ENCODE results near the gene HABP2. TPM values are rescaled to one million over a fixed set of nuclear protein-coding genes. Genes with fewer than 3 reads are reported as not detected.

The HABP2 gene
- total RNA-seq, 4 donors from 2014 or later = 0.72 TPM; not detected in 3

DNA sequence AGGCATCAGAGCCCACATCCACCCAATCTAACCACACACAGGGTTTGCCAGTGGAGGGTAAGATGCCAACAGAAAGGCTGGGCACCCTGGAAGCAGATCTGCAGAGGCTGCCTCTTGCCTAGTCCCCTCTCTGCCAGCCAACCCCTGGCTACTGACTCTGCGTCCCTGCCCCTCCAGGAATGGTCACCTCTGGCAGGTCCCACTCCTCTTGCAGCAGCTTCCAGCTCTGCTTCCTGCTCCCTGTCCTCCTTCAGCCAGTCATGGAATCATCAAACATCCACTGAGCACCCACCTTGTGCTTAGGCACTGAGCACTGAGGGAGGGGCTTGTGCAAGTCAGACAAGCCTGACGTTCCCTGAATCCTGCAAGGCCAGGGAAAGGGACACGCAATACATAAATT, 20.1 kb upstream of the HABP2 start:
- DNase-seq (ENCODE audit: low spot score in 2 of 2) = peak in 1 of 2 donors; percentile 57
- Histone ChIP-seq H3K4me3 (no peak overlapping the region), H3K36me3 (no peaks in the 10 kb centered on the region), H3K9me3 (no peaks in the 10 kb centered on the region), H3K27me3 (no peaks in the 10 kb centered on the region), H3K4me1 (no peaks in the 10 kb centered on the region), H3K27ac (no peak overlapping the region)
- no peak for TF ChIP-seq POLR2A (IDR thresholded peaks at IDR 0.05)
- TF ChIP-seq, protein P1, sequence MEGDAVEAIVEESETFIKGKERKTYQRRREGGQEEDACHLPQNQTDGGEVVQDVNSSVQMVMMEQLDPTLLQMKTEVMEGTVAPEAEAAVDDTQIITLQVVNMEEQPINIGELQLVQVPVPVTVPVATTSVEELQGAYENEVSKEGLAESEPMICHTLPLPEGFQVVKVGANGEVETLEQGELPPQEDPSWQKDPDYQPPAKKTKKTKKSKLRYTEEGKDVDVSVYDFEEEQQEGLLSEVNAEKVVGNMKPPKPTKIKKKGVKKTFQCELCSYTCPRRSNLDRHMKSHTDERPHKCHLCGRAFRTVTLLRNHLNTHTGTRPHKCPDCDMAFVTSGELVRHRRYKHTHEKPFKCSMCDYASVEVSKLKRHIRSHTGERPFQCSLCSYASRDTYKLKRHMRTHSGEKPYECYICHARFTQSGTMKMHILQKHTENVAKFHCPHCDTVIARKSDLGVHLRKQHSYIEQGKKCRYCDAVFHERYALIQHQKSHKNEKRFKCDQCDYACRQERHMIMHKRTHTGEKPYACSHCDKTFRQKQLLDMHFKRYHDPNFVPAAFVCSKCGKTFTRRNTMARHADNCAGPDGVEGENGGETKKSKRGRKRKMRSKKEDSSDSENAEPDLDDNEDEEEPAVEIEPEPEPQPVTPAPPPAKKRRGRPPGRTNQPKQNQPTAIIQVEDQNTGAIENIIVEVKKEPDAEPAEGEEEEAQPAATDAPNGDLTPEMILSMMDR (IDR thresholded peaks at IDR 0.05) = no peak
- TF ChIP-seq EP300 (IDR thresholded peaks at IDR 0.05) = no peak
- no peak for TF ChIP-seq POLR2AphosphoS5 (IDR thresholded peaks at IDR 0.05)
- 86% methylated on average over 3 of the region's 3 CpGs for WGBS

DNA sequence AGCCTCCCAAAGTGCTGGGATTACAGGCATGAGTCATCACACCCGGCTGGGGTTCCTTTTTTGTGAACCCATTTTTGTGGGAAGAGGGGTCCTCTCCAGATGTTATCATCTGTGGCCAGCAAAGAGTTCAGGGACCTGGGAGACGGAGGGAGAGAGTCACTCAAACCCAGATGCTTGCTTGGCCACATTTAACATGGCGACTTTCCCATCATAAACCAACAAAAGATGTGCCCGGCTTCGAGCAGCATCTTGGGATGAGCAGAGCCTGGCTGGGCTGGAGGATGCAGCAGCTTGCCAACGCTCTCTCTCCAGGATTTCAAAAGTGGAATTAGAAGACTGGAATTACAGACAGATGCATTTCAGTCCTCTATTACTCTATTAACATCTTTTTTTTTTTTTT, 19.1 kb upstream of the HABP2 start:
- no peaks in the 10 kb centered on the region for H3K9me3 ChIP-seq
- H3K36me3 ChIP-seq = no peaks in the 10 kb centered on the region
- no peaks in the 10 kb centered on the region for H3K27me3 ChIP-seq
- WGBS = 65% methylated on average over 6 of the region's 6 CpGs
- no peak for DNase-seq (ENCODE audit: low spot score in 2 of 2)
- H3K4me1 ChIP-seq = no peaks in the 10 kb centered on the region
- no peak overlapping the region for H3K4me3 ChIP-seq
- TF ChIP-seq EP300 (IDR thresholded peaks at IDR 0.05) = no peak
- no peak for TF ChIP-seq POLR2A (IDR thresholded peaks at IDR 0.05)
- no peak for TF ChIP-seq POLR2AphosphoS5 (IDR thresholded peaks at IDR 0.05)
- TF ChIP-seq, protein P1 (IDR thresholded peaks at IDR 0.05) = no peak
- H3K27ac ChIP-seq = no peak overlapping the region

DNA sequence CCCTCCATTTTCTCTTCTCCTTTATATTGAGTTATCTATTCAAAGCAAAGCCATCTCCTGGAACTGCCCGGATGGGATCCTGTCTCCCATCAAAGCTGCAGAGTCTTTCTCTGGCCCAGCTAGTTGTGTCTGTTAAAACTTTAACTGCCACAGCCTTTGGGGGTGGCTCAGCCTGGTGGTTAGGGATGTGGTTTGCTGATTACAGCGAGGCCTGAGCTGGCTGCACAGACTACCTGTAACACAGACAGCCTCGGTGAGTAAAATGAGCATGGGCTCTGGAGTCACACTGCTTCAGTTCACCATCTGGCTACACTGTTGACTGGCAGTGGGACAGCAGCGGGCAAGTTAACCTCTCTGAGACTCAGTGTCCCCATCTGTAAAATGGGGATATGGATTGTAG, 18.4 kb upstream of the HABP2 start:
- WGBS = 71% methylated on average over 4 of the region's 4 CpGs
- H3K9me3 ChIP-seq = no peaks in the 10 kb centered on the region
- no peak for TF ChIP-seq POLR2AphosphoS5 (IDR thresholded peaks at IDR 0.05)
- TF ChIP-seq EP300 (IDR thresholded peaks at IDR 0.05) = no peak
- TF ChIP-seq POLR2A (IDR thresholded peaks at IDR 0.05) = no peak
- TF ChIP-seq, protein P1 (IDR thresholded peaks at IDR 0.05) = no peak

DNA sequence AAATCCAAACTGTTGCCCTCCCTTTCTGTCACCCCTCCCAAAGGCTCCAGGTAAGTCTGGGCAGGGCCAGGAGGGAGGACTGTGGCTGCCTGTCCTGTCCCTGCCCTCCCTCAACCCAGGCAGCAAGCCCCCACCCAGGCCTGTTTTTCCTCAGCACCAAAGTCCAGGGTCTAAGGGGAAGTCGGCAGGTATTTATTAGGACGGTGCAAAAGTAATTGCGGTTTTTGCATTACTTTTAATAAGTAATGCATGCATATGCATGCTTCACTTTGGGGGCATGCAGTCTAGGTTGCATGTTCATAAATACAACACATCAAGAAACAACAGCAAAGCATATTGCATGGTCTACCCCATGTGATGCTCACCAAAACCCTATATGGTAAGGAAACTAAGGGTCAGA, 15.2 kb upstream of the HABP2 start:
- Histone ChIP-seq H3K36me3 (no peaks in the 10 kb centered on the region), H3K4me1 (no peaks in the 10 kb centered on the region), H3K27me3 (no peaks in the 10 kb centered on the region), H3K4me3 (no peak overlapping the region), H3K27ac (no peak overlapping the region), H3K9me3 (no peaks in the 10 kb centered on the region)
- TF ChIP-seq EP300 (IDR thresholded peaks at IDR 0.05) (no peak), POLR2A (IDR thresholded peaks at IDR 0.05) (no peak), POLR2AphosphoS5 (IDR thresholded peaks at IDR 0.05) (no peak)
- TF ChIP-seq, protein P1 (IDR thresholded peaks at IDR 0.05) = no peak
- DNase-seq (ENCODE audit: low spot score in 2 of 2) = no peak
- WGBS = 73% methylated on average over 3 of the region's 3 CpGs

More for the DNA sequence above, 18.4 kb upstream of the HABP2 start:
- H3K27me3 ChIP-seq = no peaks in the 10 kb centered on the region
- no peaks in the 10 kb centered on the region for H3K36me3 ChIP-seq
- DNase-seq (ENCODE audit: low spot score in 2 of 2) = no peak
- H3K4me3 ChIP-seq = no peak overlapping the region
- no peak overlapping the region for H3K27ac ChIP-seq
- no peaks in the 10 kb centered on the region for H3K4me1 ChIP-seq

DNA sequence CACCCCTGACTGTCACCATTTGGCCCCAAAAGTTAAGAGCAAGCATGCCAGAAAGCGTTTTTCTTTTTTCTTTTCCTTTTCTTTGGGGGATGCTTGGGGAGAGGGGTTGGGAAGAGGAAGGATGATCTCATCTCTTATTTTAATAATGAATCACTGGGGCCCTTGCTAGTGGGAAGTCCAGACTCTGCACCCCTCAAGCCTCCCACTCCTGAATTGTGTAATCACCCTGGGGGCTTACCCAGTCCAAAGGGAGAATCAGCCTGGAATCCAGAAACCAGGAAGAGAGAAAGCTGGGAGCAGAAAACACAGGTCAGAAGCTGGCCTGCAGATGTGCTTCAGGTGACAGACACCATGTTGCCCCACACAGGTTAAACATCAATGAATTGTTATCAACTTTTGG, 14.7 kb upstream of the HABP2 start:
- H3K27ac ChIP-seq = no peak overlapping the region
- H3K9me3 ChIP-seq = no peaks in the 10 kb centered on the region
- DNase-seq (ENCODE audit: low spot score in 2 of 2) = no peak
- WGBS = 95% methylated on average over 1 of the region's 1 CpG
- no peaks in the 10 kb centered on the region for H3K27me3 ChIP-seq
- no peaks in the 10 kb centered on the region for H3K36me3 ChIP-seq
- H3K4me3 ChIP-seq = no peak overlapping the region
- H3K4me1 ChIP-seq = no peaks in the 10 kb centered on the region
- TF ChIP-seq, protein P1 (IDR thresholded peaks at IDR 0.05) = no peak
- TF ChIP-seq EP300 (IDR thresholded peaks at IDR 0.05) (no peak), POLR2AphosphoS5 (IDR thresholded peaks at IDR 0.05) (no peak), POLR2A (IDR thresholded peaks at IDR 0.05) (no peak)

Measured in suprapubic skin (tissue), 4 donors.